Choroid plexus epithelial cell (primary cell): Measurements from ENCODE around the gene IL1RL2.

ENCODE experiments used
- DNase-seq: peaks from one replicate; pipeline ENCODE4 v3.0.0-alpha.2; 2010; ENCODE audit warnings: low read depth
- H3K4me3 ChIP-seq: 2 replicates; pipeline ENCODE4 v1.5.1; 2011; ENCODE audit warnings: low read depth, mild to moderate bottlenecking, control low read depth, low read length, moderate library complexity
- TF ChIP-seq, protein P1 (sequence below): conservative IDR thresholded peaks from 2 replicates; pipeline ENCODE4 v1.5.1; 2011; ENCODE audit warnings: low read depth, mild to moderate bottlenecking, control low read depth, inconsistent platforms, low read length, moderate library complexity

IL1RL2 gene

GRCh38 chr2:102264952-102265351 is 78.1 kb downstream of the IL1RL2 start:
- TF ChIP-seq, protein P1, sequence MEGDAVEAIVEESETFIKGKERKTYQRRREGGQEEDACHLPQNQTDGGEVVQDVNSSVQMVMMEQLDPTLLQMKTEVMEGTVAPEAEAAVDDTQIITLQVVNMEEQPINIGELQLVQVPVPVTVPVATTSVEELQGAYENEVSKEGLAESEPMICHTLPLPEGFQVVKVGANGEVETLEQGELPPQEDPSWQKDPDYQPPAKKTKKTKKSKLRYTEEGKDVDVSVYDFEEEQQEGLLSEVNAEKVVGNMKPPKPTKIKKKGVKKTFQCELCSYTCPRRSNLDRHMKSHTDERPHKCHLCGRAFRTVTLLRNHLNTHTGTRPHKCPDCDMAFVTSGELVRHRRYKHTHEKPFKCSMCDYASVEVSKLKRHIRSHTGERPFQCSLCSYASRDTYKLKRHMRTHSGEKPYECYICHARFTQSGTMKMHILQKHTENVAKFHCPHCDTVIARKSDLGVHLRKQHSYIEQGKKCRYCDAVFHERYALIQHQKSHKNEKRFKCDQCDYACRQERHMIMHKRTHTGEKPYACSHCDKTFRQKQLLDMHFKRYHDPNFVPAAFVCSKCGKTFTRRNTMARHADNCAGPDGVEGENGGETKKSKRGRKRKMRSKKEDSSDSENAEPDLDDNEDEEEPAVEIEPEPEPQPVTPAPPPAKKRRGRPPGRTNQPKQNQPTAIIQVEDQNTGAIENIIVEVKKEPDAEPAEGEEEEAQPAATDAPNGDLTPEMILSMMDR = no peak
- no peak for DNase-seq
- no peak overlapping the region for H3K4me3 ChIP-seq

- TF ChIP-seq, protein P1 = no peak
- no peak for DNase-seq
- H3K4me3 ChIP-seq = no peak overlapping the region
These were observed 79.4 kb downstream of the IL1RL2 start for GRCh38 chr2:102266204-102266603.

DNA sequence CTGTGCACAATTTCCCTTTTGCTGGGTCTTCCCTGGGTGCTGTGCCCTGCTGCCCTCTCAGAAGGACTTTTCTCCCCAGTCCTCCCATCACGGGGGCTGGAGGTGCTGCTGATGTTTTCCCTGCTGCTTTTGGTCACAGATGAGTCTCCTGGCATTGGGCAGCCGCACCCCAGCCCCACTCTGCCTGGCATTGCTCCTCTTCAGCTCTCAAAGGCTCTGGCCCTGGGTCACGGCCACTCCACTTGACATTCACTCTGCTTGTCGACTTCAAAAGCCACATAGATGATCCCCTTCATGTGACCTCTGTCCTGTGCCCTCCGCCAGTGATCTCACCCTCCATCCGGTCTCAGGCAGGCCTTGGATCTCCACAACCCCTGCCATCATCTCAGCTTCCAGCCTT is 81.0 kb downstream of the IL1RL2 start:
- H3K4me3 ChIP-seq = no peak overlapping the region
- DNase-seq = no peak
- TF ChIP-seq, protein P1 = no peak

- TF ChIP-seq, protein P1 = no peak
- no peak overlapping the region for H3K4me3 ChIP-seq
- peak; percentile 87 for DNase-seq
These were observed 81.8 kb downstream of the IL1RL2 start for GRCh38 chr2:102268510-102269199.

GRCh38 chr2:102269200-102269524 is 82.3 kb downstream of the IL1RL2 start:
- DNase-seq = no peak
- TF ChIP-seq, protein P1 = no peak
- no peak overlapping the region for H3K4me3 ChIP-seq

GRCh38 chr2:102271844-102272243 is 85.0 kb downstream of the IL1RL2 start:
- no peak overlapping the region for H3K4me3 ChIP-seq
- no peak for DNase-seq
- TF ChIP-seq, protein P1 = peak; percentile 11

DNA sequence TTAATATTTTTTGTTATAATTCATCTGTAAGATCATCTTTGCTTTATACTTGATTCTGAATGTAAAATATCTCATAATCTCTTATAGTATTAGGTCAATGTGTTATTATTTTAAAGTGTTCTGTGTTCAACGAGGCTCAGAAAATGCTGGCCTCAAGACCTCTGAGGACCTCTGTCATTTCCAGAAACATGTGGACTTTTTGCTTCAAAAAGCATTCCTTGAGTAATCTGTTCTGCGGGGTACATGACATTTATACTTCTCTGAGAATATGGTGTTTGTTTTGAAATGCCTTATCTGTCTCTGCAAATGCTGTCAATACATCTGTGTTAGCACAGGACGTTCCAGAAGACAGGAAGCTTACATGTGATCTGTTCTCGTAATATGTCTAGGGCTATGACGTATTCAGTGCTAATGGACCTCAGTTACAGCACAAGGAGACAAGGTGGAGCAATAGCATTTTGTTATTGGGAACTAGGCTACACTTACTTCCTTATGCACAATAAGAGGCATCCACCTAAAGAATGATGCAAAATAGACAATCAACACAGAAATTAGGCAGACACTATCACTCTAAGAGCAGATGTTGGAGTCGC is 86.9 kb downstream of the IL1RL2 start:
- TF ChIP-seq, protein P1 = no peak
- peak; percentile 100 for DNase-seq
- no peak overlapping the region for H3K4me3 ChIP-seq
